HepG2 (cell line): Measurements from ENCODE around the gene KIF26B.

ENCODE experiments used
- BRD4 ChIP-seq: sonication (generic); formaldehyde crosslinking; IDR thresholded peaks from 2 replicates; pipeline ENCODE4 v1.4.0; 2020; ENCODE audit warnings: missing genetic modification reagents
- CBX5 ChIP-seq: sonication (generic); formaldehyde crosslinking; IDR thresholded peaks from 2 replicates; pipeline ENCODE4 v1.4.0; 2020; ENCODE audit warnings: missing genetic modification reagents, borderline replicate concordance
- CTCF ChIP-seq: sonication (generic); formaldehyde crosslinking; IDR thresholded peaks from 2 replicates; pipeline ENCODE4 v1.5.0; 2020; ENCODE audit warnings: mild to moderate bottlenecking, missing genetic modification reagents, moderate library complexity
- EP300 ChIP-seq, 3 experiments: sonication (generic) in 1 of 3; formaldehyde crosslinking in 1 of 3; IDR thresholded peaks; 2 replicates each; pipeline versions ENCODE4 v1.5.1 to v1.6.1; 2011 to 2020; ENCODE audit warnings: low read depth in 2 of 3, low read length in 2 of 3, borderline replicate concordance in 1 of 3, improper control_type of control experiment in 1 of 3, mild to moderate bottlenecking in 1 of 3, missing genetic modification reagents in 1 of 3, moderate library complexity in 1 of 3
- FOXA3 ChIP-seq: IDR thresholded peaks from 2 replicates; pipeline ENCODE4 v1.6.1; 2016; ENCODE audit warnings: missing genetic modification reagents, missing compliant biosample characterization
- KDM1A ChIP-seq: IDR thresholded peaks from 2 replicates; pipeline ENCODE4 v1.6.1; 2016; ENCODE audit warnings: missing compliant biosample characterization
- MAFG ChIP-seq: sonication (generic); formaldehyde crosslinking; IDR thresholded peaks from 2 replicates; pipeline ENCODE4 v1.5.1; 2020; ENCODE audit warnings: mild to moderate bottlenecking, missing genetic modification reagents
- POLR2AphosphoS5 ChIP-seq: IDR thresholded peaks from 2 replicates; pipeline ENCODE4 v1.6.1; 2012; ENCODE audit warnings: low read depth, low read length
- RNF2 ChIP-seq: fragments of 450-650 bp; conservative IDR thresholded peaks from 2 replicates; pipeline ENCODE4 v1.6.1; 2016; ENCODE audit warnings: low read depth
- SMC3 ChIP-seq: IDR thresholded peaks from 2 replicates; pipeline ENCODE4 v1.6.1; 2011; ENCODE audit warnings: low read length, improper control_type of control experiment
- SOX5 ChIP-seq: IDR thresholded peaks from 2 replicates; pipeline ENCODE4 v1.6.1; 2016; ENCODE audit warnings: borderline replicate concordance
- TARDBP ChIP-seq: sonication (generic); formaldehyde crosslinking; IDR thresholded peaks from 2 replicates; pipeline ENCODE4 v1.8.0; 2022; ENCODE audit warnings: mild to moderate bottlenecking, missing genetic modification reagents
- ZNF251 ChIP-seq: sonication (generic); formaldehyde crosslinking; IDR thresholded peaks from 2 replicates; pipeline ENCODE4 v1.9.0; 2021; ENCODE audit warnings: mild to moderate bottlenecking, missing genetic modification reagents
- ZNF766 ChIP-seq: sonication (generic); formaldehyde crosslinking; IDR thresholded peaks from 2 replicates; pipeline ENCODE4 v1.5.0; 2020; ENCODE audit warnings: missing genetic modification reagents, borderline replicate concordance

GRCh38 chr1:245241526-245242130, 86.8 kb downstream of the KIF26B start:
- TF ChIP-seq ZNF766 (CRISPR knock-in tag) (no peak), FOXA3 (CRISPR knock-in tag) (no peak), BRD4 (CRISPR knock-in tag) (no peak), KDM1A (CRISPR knock-in tag) (no peak), TARDBP (CRISPR knock-in tag) (no peak), CTCF (CRISPR knock-in tag) (no peak), EP300 (IDR thresholded peaks at IDR 0.05; ENCODE audit: low read depth in 2 of 2, low read length in 2 of 2) (no peak), EP300 (CRISPR knock-in tag; IDR thresholded peaks at IDR 0.05; ENCODE audit: borderline replicate concordance) (no peak), MAFG (CRISPR knock-in tag) (no peak), ZNF251 (CRISPR knock-in tag) (no peak), CBX5 (CRISPR knock-in tag) (no peak), POLR2AphosphoS5 (no peak), RNF2 (no peak), SOX5 (CRISPR knock-in tag) (no peak), SMC3 (no peak)
